ENCODE measurements around the gene ZBTB20. TPM values are rescaled to one million over a fixed set of nuclear protein-coding genes. Genes with fewer than 3 reads are reported as not detected.

ZBTB20 gene
- total and polyA plus RNA-seq, 2 donors (not counting 1 experiment from before 2014, with no cell fraction given), result 4.0 to 123 TPM

- no CpG with 5 or more reads among the region's 1 CpG for WGBS (ENCODE audit: insufficient coverage)
- Histone ChIP-seq H3K9ac (ENCODE audit: low read length) (no peak overlapping the region), H3K4me3 (ENCODE audit: control extremely low read depth in 1 of 5, extremely low read depth in 1 of 5, insufficient read depth in 1 of 5, low read depth in 2 of 5, low read length in 4 of 5) (no peak overlapping the region), H3K27me3 (replicated peaks in 1 of 4; ENCODE audit: control extremely low read depth in 1 of 4, control insufficient read depth in 3 of 4, insufficient read depth in 4 of 4, low read length in 3 of 4) (no peaks in the 10 kb centered on the region), H2AFZ (ENCODE audit: insufficient read depth, low read depth, low read length, poor library complexity, severe bottlenecking) (no peak overlapping the region), H4K20me1 (ENCODE audit: control insufficient read depth, insufficient read depth, low read length, poor library complexity, severe bottlenecking) (no peaks in the 10 kb centered on the region), H3K27ac (ENCODE audit: low read length in 2 of 2) (no peak overlapping the region), H3K9me3 (ENCODE audit: control extremely low read depth in 1 of 3, control insufficient read depth in 2 of 3, insufficient read depth in 1 of 3, low read length in 2 of 3) (no peaks in the 10 kb centered on the region), H3K36me3 (replicated peaks in 1 of 2; ENCODE audit: control extremely low read depth in 1 of 2, control insufficient read depth in 1 of 2, extremely low read depth in 1 of 2, insufficient read depth in 2 of 2, low read length in 1 of 2) (no peaks in the 10 kb centered on the region), H3K79me2 (ENCODE audit: control insufficient read depth, insufficient read depth, low read length) (no peaks in the 10 kb centered on the region), H3K4me1 (ENCODE audit: control insufficient read depth in 2 of 2, insufficient read depth in 2 of 2, low read length in 2 of 2) (no peaks in the 10 kb centered on the region), H3K4me2 (replicated peaks; ENCODE audit: low read depth, low read length, poor library complexity, severe bottlenecking) (no peak overlapping the region)
- Mint-ChIP-seq H3K9me3 (ENCODE audit: insufficient read depth) (no peaks in the 10 kb centered on the region), H3K4me1 (no peaks in the 10 kb centered on the region), H3K4me3 (no peak overlapping the region), H3K27me3 (no peaks in the 10 kb centered on the region), H3K27ac (no peak overlapping the region)
- ATAC-seq (ENCODE audit: low read depth) (no peak), DNase-seq (no peak)
- CTCF ChIA-PET, result no interaction called here
- intact Hi-C loops (cut with micrococcal nuclease), result no loop called here
- no peak for TF ChIP-seq CTCF (IDR thresholded peaks at IDR 0.05)
- TF ChIP-seq EZH2 (IDR thresholded peaks at IDR 0.05; ENCODE audit: borderline replicate concordance, insufficient read depth, low read depth, low read length, poor library complexity, severe bottlenecking), result no peak
- POLR2A ChIA-PET, result no interaction called here
Measured at GRCh38 chr3:114645392-114645791, 501.7 kb downstream of the ZBTB20 start.

GRCh38 chr3:114644367-114644766 lies 502.7 kb downstream of the ZBTB20 start:
- Histone ChIP-seq H3K9me3 (ENCODE audit: control extremely low read depth in 1 of 3, control insufficient read depth in 2 of 3, insufficient read depth in 1 of 3, low read length in 2 of 3) (no peaks in the 10 kb centered on the region), H3K4me1 (ENCODE audit: control insufficient read depth in 2 of 2, insufficient read depth in 2 of 2, low read length in 2 of 2) (no peaks in the 10 kb centered on the region), H3K4me2 (replicated peaks; ENCODE audit: low read depth, low read length, poor library complexity, severe bottlenecking) (no peak overlapping the region), H2AFZ (ENCODE audit: insufficient read depth, low read depth, low read length, poor library complexity, severe bottlenecking) (no peak overlapping the region), H3K9ac (ENCODE audit: low read length) (no peak overlapping the region), H3K36me3 (replicated peaks in 1 of 2; ENCODE audit: control extremely low read depth in 1 of 2, control insufficient read depth in 1 of 2, extremely low read depth in 1 of 2, insufficient read depth in 2 of 2, low read length in 1 of 2) (no peaks in the 10 kb centered on the region), H3K79me2 (ENCODE audit: control insufficient read depth, insufficient read depth, low read length) (no peaks in the 10 kb centered on the region), H4K20me1 (ENCODE audit: control insufficient read depth, insufficient read depth, low read length, poor library complexity, severe bottlenecking) (no peaks in the 10 kb centered on the region), H3K27ac (ENCODE audit: low read length in 2 of 2) (no peak overlapping the region), H3K4me3 (ENCODE audit: control extremely low read depth in 1 of 5, extremely low read depth in 1 of 5, insufficient read depth in 1 of 5, low read depth in 2 of 5, low read length in 4 of 5) (no peak overlapping the region), H3K27me3 (replicated peaks in 1 of 4; ENCODE audit: control extremely low read depth in 1 of 4, control insufficient read depth in 3 of 4, insufficient read depth in 4 of 4, low read length in 3 of 4) (no peaks in the 10 kb centered on the region)
- ChIA-PET CTCF (interaction anchor here (0.7 kb wide), 1 partner anchor 53 kb away, joined by 3 read pairs; no protein-coding TSS in a partner anchor), POLR2A (no interaction called here)
- no peak for ATAC-seq (ENCODE audit: low read depth)
- Mint-ChIP-seq H3K9me3 (ENCODE audit: insufficient read depth) (no peaks in the 10 kb centered on the region), H3K27me3 (no peaks in the 10 kb centered on the region), H3K27ac (no peak overlapping the region), H3K4me3 (no peak overlapping the region), H3K4me1 (no peaks in the 10 kb centered on the region)
- WGBS (ENCODE audit: insufficient coverage), result no CpG with 5 or more reads among the region's 3 CpGs
- no peak for DNase-seq
- TF ChIP-seq CTCF (IDR thresholded peaks at IDR 0.05) (no peak), EZH2 (IDR thresholded peaks at IDR 0.05; ENCODE audit: borderline replicate concordance, insufficient read depth, low read depth, low read length, poor library complexity, severe bottlenecking) (no peak)
- intact Hi-C loops (cut with micrococcal nuclease), result no loop called here

All from B cell (primary cell).